ENCODE results near the gene IPO13. TPM values are rescaled to one million over a fixed set of nuclear protein-coding genes. Genes with fewer than 3 reads are reported as not detected.
A peak's percentile ranks its signal among the peaks of the same experiment; 100 is the strongest.

IPO13 gene
- total and polyA plus RNA-seq, 4 donors = 22.6 to 73.2 (median 52.8) TPM

DNA sequence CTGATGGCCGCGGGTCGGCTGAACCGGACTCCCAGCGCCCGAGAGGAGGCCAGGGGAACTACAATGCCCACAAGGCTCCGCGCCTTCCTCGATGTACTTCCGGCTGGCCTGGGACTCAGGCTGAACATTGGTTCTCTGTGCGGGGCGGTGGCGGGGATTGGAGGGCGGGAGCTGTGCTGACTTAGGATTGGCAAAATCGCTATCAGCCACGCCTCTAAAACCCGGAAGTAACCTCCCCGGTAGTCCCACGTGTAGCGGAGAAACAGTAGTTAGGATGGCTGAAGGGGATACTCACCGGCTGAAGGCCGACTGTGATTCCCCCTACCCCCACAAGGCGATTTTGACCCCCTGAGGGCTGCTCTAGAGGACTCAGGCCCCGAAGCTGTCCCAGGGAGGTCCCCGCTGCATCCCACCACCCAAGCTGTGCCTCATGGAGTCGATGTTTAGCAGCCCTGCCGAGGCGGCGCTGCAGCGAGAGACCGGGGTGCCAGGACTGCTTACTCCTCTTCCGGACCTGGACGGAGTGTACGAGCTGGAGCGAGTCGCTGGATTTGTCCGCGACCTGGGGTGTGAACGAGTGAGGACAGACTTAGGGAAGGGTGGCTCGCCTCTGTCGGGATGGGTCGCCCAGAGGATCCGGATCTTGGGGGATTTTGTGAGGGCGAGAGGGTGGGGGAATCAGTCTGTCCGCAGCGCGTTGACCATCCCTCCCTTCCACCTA lies 23.2 kb downstream of the IPO13 start, which contains the start of gene DPH2:
Gene DPH2, plus strand, starts transcription at position 265 of the 721 bp plus-strand sequence. Its CDS starts 166 bp downstream, at position 431.
- no peaks in the 10 kb centered on the region for H3K9me3 ChIP-seq (ENCODE audit: control insufficient read depth, insufficient read depth, low read length)
- DNase-seq (ENCODE audit: low read depth in 4 of 6, low spot score in 6 of 6) = peak; percentile 79 to 99 (median 94)
- H3K27ac ChIP-seq (ENCODE audit: low read depth, low read length) = no peak within 1 kb of the TSS
- peaks cover 25% of the 10 kb centered on the region for H3K4me1 ChIP-seq (ENCODE audit: control insufficient read depth, insufficient read depth, low read length)
- H3K27me3 ChIP-seq (ENCODE audit: control insufficient read depth, insufficient read depth, low read length) = no peaks in the 10 kb centered on the region
- peak within 1 kb of the TSS; percentile 98 for H3K4me3 ChIP-seq (ENCODE audit: low read depth, low read length)
- 0% methylated on average over 34 of the region's 47 CpGs for WGBS (ENCODE audit: insufficient coverage)
- H3K36me3 ChIP-seq (ENCODE audit: control insufficient read depth, insufficient read depth, low read length) = peaks cover 49% of the 10 kb centered on the region

DNA sequence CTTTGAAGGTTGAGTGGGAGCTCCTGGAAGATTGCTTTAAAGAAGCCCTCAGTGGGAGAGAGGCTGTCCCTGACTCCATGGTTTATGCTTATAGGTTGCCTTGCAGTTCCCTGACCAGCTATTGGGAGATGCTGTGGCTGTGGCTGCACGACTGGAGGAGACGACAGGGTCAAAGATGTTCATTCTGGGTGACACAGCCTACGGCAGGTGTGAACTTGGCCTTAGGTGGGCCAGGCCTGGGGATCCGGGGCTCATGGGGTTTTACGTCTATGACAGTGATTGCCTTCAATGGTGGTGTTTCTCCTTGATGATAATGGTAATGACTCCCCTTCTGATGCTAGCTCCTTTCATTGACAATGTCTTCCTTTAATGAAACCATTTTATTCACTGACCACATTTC lies 23.8 kb downstream of the IPO13 start:
- DNase-seq (ENCODE audit: low read depth in 4 of 6, low spot score in 6 of 6) = no peak
- Histone ChIP-seq H3K27ac (ENCODE audit: low read depth, low read length) (no peak overlapping the region), H3K4me3 (ENCODE audit: low read depth, low read length) (peak overlapping the region; percentile 98), H3K4me1 (ENCODE audit: control insufficient read depth, insufficient read depth, low read length) (peaks cover 28% of the 10 kb centered on the region), H3K36me3 (ENCODE audit: control insufficient read depth, insufficient read depth, low read length) (peaks cover 44% of the 10 kb centered on the region), H3K9me3 (ENCODE audit: control insufficient read depth, insufficient read depth, low read length) (no peaks in the 10 kb centered on the region), H3K27me3 (ENCODE audit: control insufficient read depth, insufficient read depth, low read length) (no peaks in the 10 kb centered on the region)
- WGBS (ENCODE audit: insufficient coverage) = 46% methylated on average over 4 of the region's 5 CpGs

DNA sequence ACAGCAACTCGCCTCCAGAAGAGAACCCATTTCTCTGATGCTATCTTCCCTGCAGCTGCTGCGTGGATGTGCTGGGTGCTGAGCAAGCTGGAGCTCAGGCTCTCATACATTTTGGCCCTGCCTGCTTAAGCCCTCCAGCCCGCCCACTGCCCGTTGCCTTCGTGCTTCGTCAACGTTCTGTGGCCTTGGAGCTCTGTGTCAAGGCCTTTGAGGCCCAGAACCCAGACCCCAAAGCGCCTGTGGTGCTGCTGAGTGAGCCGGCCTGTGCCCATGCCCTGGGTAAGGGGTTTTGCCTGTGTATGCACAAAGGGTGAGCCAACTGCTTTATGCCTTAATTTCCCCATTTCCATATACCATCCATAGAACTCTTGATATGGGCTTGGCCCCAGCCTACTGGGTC lies 24.2 kb downstream of the IPO13 start:
- H3K27me3 ChIP-seq (ENCODE audit: control insufficient read depth, insufficient read depth, low read length) = no peaks in the 10 kb centered on the region
- WGBS (ENCODE audit: insufficient coverage) = 89% methylated on average over 7 of the region's 9 CpGs
- no peak for DNase-seq (ENCODE audit: low read depth in 4 of 6, low spot score in 6 of 6)

DNA sequence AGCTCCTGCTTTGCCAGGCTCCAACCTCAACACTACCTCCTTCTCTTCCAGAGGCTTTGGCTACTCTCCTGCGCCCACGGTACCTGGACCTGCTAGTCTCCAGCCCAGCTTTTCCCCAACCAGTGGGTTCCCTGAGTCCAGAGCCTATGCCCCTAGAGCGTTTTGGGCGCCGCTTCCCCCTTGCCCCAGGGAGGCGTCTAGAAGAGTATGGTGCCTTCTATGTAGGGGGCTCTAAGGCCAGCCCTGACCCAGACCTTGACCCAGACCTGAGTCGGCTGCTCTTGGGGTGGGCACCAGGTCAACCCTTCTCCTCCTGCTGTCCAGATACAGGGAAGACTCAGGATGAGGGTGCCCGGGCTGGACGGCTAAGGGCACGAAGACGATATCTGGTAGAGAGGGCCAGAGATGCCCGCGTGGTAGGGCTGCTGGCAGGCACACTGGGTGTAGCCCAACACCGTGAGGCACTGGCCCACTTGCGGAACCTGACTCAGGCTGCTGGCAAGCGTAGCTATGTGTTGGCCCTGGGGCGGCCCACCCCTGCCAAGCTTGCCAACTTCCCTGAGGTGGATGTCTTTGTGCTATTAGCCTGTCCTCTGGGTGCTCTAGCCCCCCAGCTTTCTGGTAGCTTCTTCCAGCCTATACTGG lies 24.7 kb downstream of the IPO13 start:
- no peak overlapping the region for H3K4me3 ChIP-seq (ENCODE audit: low read depth, low read length)
- peaks cover 40% of the 10 kb centered on the region for H3K36me3 ChIP-seq (ENCODE audit: control insufficient read depth, insufficient read depth, low read length)
- no peaks in the 10 kb centered on the region for H3K27me3 ChIP-seq (ENCODE audit: control insufficient read depth, insufficient read depth, low read length)
- WGBS (ENCODE audit: insufficient coverage) = 96% methylated on average over 16 of the region's 17 CpGs
- H3K27ac ChIP-seq (ENCODE audit: low read depth, low read length) = no peak overlapping the region
- no peak for DNase-seq (ENCODE audit: low read depth in 4 of 6, low spot score in 6 of 6)
- peaks cover 37% of the 10 kb centered on the region for H3K4me1 ChIP-seq (ENCODE audit: control insufficient read depth, insufficient read depth, low read length)
- H3K9me3 ChIP-seq (ENCODE audit: control insufficient read depth, insufficient read depth, low read length) = no peaks in the 10 kb centered on the region

More for the DNA sequence above, 24.2 kb downstream of the IPO13 start:
- peaks cover 32% of the 10 kb centered on the region for H3K4me1 ChIP-seq (ENCODE audit: control insufficient read depth, insufficient read depth, low read length)
- H3K4me3 ChIP-seq (ENCODE audit: low read depth, low read length) = no peak overlapping the region
- no peaks in the 10 kb centered on the region for H3K9me3 ChIP-seq (ENCODE audit: control insufficient read depth, insufficient read depth, low read length)
- peaks cover 40% of the 10 kb centered on the region for H3K36me3 ChIP-seq (ENCODE audit: control insufficient read depth, insufficient read depth, low read length)
- H3K27ac ChIP-seq (ENCODE audit: low read depth, low read length) = no peak overlapping the region

DNA sequence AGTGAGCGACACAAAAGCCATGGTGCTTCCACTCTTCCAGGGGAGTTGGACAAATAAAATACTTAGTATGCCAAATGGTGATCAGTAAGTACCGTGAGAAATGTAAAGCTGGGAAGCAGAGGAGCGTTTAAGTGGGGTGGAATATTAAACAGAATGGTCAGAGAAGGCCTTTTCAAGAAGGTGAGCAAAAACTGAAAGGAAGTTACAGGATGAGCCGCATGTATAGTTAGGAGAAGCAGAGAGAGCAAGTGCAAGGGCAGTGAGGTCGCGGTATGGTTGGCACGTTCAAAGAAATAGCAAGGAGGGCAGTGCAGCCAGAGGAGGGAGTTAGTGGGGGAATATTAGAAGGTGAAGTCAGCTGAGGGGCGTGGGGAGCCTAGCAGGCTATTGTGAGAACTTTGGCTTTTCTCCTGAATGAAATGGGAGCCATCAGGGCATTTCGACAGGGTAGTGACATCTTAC lies 27.3 kb downstream of the IPO13 start:
- peaks cover 44% of the 10 kb centered on the region for H3K36me3 ChIP-seq (ENCODE audit: control insufficient read depth, insufficient read depth, low read length)
- H3K4me3 ChIP-seq (ENCODE audit: low read depth, low read length) = peak overlapping the region; percentile 90
- H3K9me3 ChIP-seq (ENCODE audit: control insufficient read depth, insufficient read depth, low read length) = no peaks in the 10 kb centered on the region
- H3K4me1 ChIP-seq (ENCODE audit: control insufficient read depth, insufficient read depth, low read length) = peaks cover 58% of the 10 kb centered on the region
- 37% methylated on average over 9 of the region's 9 CpGs for WGBS (ENCODE audit: insufficient coverage)
- DNase-seq (ENCODE audit: low read depth in 4 of 6, low spot score in 6 of 6) = no peak
- peak overlapping the region; percentile 86 for H3K27ac ChIP-seq (ENCODE audit: low read depth, low read length)
- H3K27me3 ChIP-seq (ENCODE audit: control insufficient read depth, insufficient read depth, low read length) = no peaks in the 10 kb centered on the region

DNA sequence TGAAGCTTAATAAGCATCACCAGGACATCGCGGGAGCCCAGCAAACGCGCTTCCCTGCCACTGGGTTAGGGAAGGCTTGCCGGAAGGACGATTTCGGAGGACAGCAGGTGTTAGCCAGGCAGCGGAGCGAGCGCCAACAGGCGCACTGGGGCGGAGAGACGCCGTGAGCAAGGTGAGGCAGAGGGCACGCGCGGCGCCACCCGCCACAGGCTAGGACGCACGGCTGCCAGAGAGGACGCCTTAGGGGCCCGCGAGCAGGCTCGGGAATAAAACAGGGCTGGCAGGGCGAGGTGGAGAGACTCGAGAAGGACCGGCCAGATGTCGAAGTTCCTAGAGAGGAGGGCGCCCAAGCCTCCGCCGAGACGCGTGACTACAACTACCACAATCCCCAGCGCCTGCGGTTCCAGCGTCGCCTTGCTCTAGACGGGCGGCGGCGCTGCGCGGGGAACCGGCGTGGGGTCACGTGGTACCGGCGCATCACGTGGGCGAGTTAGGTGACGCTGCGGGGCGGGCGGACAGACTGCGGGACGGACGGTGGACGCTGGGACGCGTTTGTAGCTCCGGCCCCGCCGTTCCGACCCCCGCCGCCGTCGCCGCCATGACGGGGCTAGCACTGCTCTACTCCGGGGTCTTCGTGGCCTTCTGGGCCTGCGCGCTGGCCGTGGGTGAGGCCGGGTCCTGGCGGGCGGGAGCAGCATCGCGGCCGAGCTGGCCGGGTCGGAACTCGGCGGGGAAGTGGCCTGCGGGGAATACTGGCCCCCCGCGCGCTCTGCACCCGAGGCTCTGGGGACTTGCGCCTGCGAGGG lies 27.9 kb downstream of the IPO13 start, which contains the start of gene ATP6V0B:
Gene ATP6V0B, plus strand, starts transcription at position 518 of the 806 bp plus-strand sequence. Its CDS starts 81 bp downstream, at position 599.
- WGBS (ENCODE audit: insufficient coverage) = under 1% methylated on average over 93 of the region's 93 CpGs
- Histone ChIP-seq H3K27me3 (ENCODE audit: control insufficient read depth, insufficient read depth, low read length) (no peaks in the 10 kb centered on the region), H3K4me1 (ENCODE audit: control insufficient read depth, insufficient read depth, low read length) (peaks cover 56% of the 10 kb centered on the region), H3K9me3 (ENCODE audit: control insufficient read depth, insufficient read depth, low read length) (no peaks in the 10 kb centered on the region), H3K27ac (ENCODE audit: low read depth, low read length) (peak within 1 kb of the TSS; percentile 86), H3K36me3 (ENCODE audit: control insufficient read depth, insufficient read depth, low read length) (peaks cover 44% of the 10 kb centered on the region), H3K4me3 (ENCODE audit: low read depth, low read length) (peak within 1 kb of the TSS; percentile 90)
- DNase-seq (ENCODE audit: low read depth in 4 of 6, low spot score in 6 of 6) = peak; percentile 78 to 98 (median 90)

DNA sequence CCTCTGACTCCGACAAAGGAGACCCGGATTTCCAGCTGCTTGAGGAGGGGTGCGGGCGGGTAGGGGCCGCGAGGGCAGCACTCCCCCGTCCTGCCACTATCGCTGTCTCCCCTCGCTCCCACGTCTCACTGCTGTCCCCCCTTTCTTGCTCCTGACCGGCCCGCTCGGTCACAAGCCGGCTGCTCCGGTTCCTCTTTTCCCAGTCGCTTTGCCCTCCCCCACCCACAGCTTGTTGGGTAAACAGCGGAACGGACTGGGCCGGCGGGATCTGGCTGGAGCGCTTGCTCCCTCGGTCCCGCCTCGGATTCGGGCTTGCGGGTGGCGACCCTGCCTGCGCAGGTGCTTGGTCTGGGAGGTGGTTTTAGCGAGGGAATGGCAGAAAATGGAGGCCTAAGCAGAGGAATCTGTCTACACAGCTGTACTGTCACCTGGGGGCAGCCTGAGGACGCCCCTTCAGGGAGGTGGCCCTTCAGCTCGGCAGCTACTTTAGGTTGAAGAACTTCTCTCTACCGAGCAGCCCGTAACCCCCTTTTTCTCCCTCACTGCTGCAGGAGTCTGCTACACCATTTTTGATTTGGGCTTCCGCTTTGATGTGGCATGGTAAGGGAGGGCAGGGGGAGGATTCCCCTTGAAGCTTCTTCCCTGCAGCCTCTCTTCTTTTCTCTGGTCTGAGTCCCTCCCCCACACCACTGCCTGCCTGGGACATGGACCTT lies 28.7 kb downstream of the IPO13 start:
- Histone ChIP-seq H3K27me3 (ENCODE audit: control insufficient read depth, insufficient read depth, low read length) (no peaks in the 10 kb centered on the region), H3K36me3 (ENCODE audit: control insufficient read depth, insufficient read depth, low read length) (peaks cover 44% of the 10 kb centered on the region), H3K27ac (ENCODE audit: low read depth, low read length) (peak overlapping the region; percentile 86), H3K9me3 (ENCODE audit: control insufficient read depth, insufficient read depth, low read length) (no peaks in the 10 kb centered on the region), H3K4me1 (ENCODE audit: control insufficient read depth, insufficient read depth, low read length) (peaks cover 59% of the 10 kb centered on the region), H3K4me3 (ENCODE audit: low read depth, low read length) (peak overlapping the region; percentile 90)
- WGBS (ENCODE audit: insufficient coverage) = under 1% methylated on average over 30 of the region's 34 CpGs
- peak in 2 of 6 donors; percentile 26 to 49 for DNase-seq (ENCODE audit: low read depth in 4 of 6, low spot score in 6 of 6)

DNA sequence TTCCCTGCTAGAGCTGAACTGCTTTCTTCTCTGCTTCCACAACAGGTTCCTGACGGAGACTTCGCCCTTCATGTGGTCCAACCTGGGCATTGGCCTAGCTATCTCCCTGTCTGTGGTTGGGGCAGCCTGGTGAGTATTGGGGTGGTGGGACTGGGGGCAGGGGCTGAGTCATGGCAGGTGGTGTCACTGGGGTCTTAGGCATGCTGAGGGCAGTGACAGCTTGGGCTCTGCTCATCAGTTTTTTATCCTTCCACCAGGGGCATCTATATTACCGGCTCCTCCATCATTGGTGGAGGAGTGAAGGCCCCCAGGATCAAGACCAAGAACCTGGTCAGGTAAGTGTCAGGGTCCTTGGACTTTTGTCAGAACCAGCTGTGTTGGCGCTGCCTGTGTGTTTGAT lies 29.3 kb downstream of the IPO13 start:
- H3K27ac ChIP-seq (ENCODE audit: low read depth, low read length) = no peak overlapping the region
- H3K4me1 ChIP-seq (ENCODE audit: control insufficient read depth, insufficient read depth, low read length) = peaks cover 58% of the 10 kb centered on the region

DNA sequence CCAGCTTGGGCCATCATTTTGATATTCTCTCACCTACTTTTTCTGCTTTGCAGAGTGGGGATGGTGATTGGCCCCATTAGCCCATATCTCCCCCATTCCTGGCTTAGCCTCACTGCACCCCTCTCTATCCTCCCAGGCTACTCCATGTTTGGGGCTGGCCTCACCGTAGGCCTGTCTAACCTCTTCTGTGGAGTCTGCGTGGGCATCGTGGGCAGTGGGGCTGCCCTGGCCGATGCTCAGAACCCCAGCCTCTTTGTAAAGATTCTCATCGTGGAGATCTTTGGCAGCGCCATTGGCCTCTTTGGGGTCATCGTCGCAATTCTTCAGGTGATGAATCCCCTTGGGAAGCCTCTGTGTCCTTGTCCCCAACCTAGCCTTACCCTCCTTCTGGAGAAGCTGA lies 30.1 kb downstream of the IPO13 start:
- Histone ChIP-seq H3K27ac (ENCODE audit: low read depth, low read length) (no peak overlapping the region), H3K9me3 (ENCODE audit: control insufficient read depth, insufficient read depth, low read length) (no peaks in the 10 kb centered on the region), H3K36me3 (ENCODE audit: control insufficient read depth, insufficient read depth, low read length) (peaks cover 44% of the 10 kb centered on the region), H3K27me3 (ENCODE audit: control insufficient read depth, insufficient read depth, low read length) (no peaks in the 10 kb centered on the region), H3K4me1 (ENCODE audit: control insufficient read depth, insufficient read depth, low read length) (peaks cover 61% of the 10 kb centered on the region), H3K4me3 (ENCODE audit: low read depth, low read length) (no peak overlapping the region)
- 92% methylated on average over 8 of the region's 8 CpGs for WGBS (ENCODE audit: insufficient coverage)
- DNase-seq (ENCODE audit: low read depth in 4 of 6, low spot score in 6 of 6) = no peak

More for the DNA sequence above, 29.3 kb downstream of the IPO13 start:
- peak overlapping the region; percentile 90 for H3K4me3 ChIP-seq (ENCODE audit: low read depth, low read length)
- no peaks in the 10 kb centered on the region for H3K27me3 ChIP-seq (ENCODE audit: control insufficient read depth, insufficient read depth, low read length)
- H3K36me3 ChIP-seq (ENCODE audit: control insufficient read depth, insufficient read depth, low read length) = peaks cover 44% of the 10 kb centered on the region
- H3K9me3 ChIP-seq (ENCODE audit: control insufficient read depth, insufficient read depth, low read length) = no peaks in the 10 kb centered on the region
- 92% methylated on average over 2 of the region's 4 CpGs for WGBS (ENCODE audit: insufficient coverage)
- no peak for DNase-seq (ENCODE audit: low read depth in 4 of 6, low spot score in 6 of 6)

Data from spinal cord (tissue), 10 donors.